ENCODE results near the gene OR8B12. TPM values are rescaled to one million over a fixed set of nuclear protein-coding genes. Genes with fewer than 3 reads are reported as not detected.

OR8B12 gene
- total and polyA plus RNA-seq, 2 of the 4 experiments (the other 2 are of a cell fraction): not detected

DNA sequence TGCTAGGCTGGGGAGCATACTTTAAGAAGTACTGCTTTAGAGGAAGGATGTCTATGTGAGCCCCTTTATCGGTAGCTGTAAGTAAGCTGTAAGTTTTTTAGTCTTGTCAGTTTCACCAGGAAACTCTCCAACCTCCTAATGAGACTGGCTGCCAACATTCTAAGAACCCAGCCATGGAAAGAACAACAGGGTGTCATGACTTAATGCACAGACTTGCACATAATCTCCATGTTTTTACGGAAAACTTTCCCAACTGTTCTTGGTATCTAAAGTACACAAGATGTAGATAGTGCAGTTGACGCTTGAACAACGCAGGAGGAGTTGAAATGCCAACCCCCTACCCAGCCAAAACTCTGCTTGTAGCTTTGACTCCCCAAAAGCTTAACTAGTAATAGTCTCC, 35.3 kb upstream of the OR8B12 start:
- Histone ChIP-seq H3K56ac (ENCODE audit: extremely low read depth, insufficient read depth, low read length) (no peak overlapping the region), H2AK5ac (ENCODE audit: low read depth, low read length) (no peak overlapping the region), H3K4ac (ENCODE audit: low read depth, low read length) (no peak overlapping the region), H3K18ac (ENCODE audit: low read depth, low read length) (no peak overlapping the region), H3K4me1 (ENCODE audit: control insufficient read depth, insufficient read depth, low read length) (no peaks in the 10 kb centered on the region), H3K4me2 (ENCODE audit: low read depth, low read length) (no peak overlapping the region), H3K9me3 (ENCODE audit: control insufficient read depth, insufficient read depth, low read length) (no peaks in the 10 kb centered on the region), H3K79me1 (ENCODE audit: low read depth in 1 of 2, low read length in 2 of 2) (no peaks in the 10 kb centered on the region), H4K20me1 (ENCODE audit: insufficient read depth, low read length) (no peaks in the 10 kb centered on the region), H3K14ac (replicated peaks; ENCODE audit: low read depth, low read length) (no peak overlapping the region), H4K8ac (ENCODE audit: low read depth in 2 of 2, low read length in 2 of 2) (no peak overlapping the region), H4K91ac (ENCODE audit: insufficient read depth, low read depth, low read length) (no peak overlapping the region), H2AFZ (replicated peaks; ENCODE audit: low read length, poor library complexity) (no peak overlapping the region), H4K5ac (ENCODE audit: low read depth, low read length) (no peak overlapping the region), H3K23ac (ENCODE audit: low read depth, low read length) (no peak overlapping the region), H2BK15ac (ENCODE audit: low read depth, low read length) (no peak overlapping the region), H2BK5ac (ENCODE audit: low read depth, low read length, poor library complexity, severe bottlenecking) (no peak overlapping the region), H2AK9ac (replicated peaks; ENCODE audit: low read depth, low read length, poor library complexity) (no peak overlapping the region), H3K4me3 (ENCODE audit: insufficient read depth, low read depth, low read length) (no peak overlapping the region), H3K27ac (ENCODE audit: insufficient read depth, low read length) (no peak overlapping the region), H2BK120ac (ENCODE audit: low read depth, low read length) (no peak overlapping the region), H3K9ac (ENCODE audit: low read depth, low read length) (no peak overlapping the region), H3K36me3 (ENCODE audit: control insufficient read depth, insufficient read depth, low read length) (no peaks in the 10 kb centered on the region), H3K27me3 (ENCODE audit: control insufficient read depth, insufficient read depth, low read length) (peaks cover 19% of the 10 kb centered on the region), H3K9me1 (ENCODE audit: insufficient read depth, low read length) (no peaks in the 10 kb centered on the region), H2BK20ac (ENCODE audit: low read depth, low read length) (no peak overlapping the region)
- dilution Hi-C loops (cut with HindIII; ENCODE audit: low sequenced_read_pairs, unreplicated experiment) (no loop called here), intact Hi-C loops (cut with micrococcal nuclease) (no loop called here), in situ Hi-C loops (cut with MboI; ENCODE audit: low sequenced_read_pairs) (loop anchor here (25.0 kb wide), 1 partner anchor 516 kb away; no protein-coding TSS in a partner anchor)
- ChIA-PET POLR2A (ENCODE audit: unreplicated experiment) (no interaction called here), CTCF (interaction anchor here (1.4 kb wide), 1 partner anchor 163 kb away, joined by 3 read pairs; no protein-coding TSS in a partner anchor)
- no peak for TF ChIP-seq MXI1 (IDR thresholded peaks at IDR 0.05; ENCODE audit: borderline replicate concordance, low read depth, low read length)
- DNase-seq (no peak), ATAC-seq (ENCODE audit: low read depth) (no peak)
- no TSS peak for BruUV-seq (replicated peaks)
- no CpG with 5 or more reads among the region's 4 CpGs for WGBS, 2 experiments (ENCODE audit: extremely low coverage in 2 of 2, insufficient read length in 1 of 2)
